OCI-LY7 (cell line): Measurements from ENCODE around the gene SUV39H2. TPM values are rescaled to one million over a fixed set of nuclear protein-coding genes. Genes with fewer than 3 reads are reported as not detected.
A peak's percentile ranks its signal among the peaks of the same experiment; 100 is the strongest.

Source experiments
- BruUV-seq: library from RNA; stranded (reverse); fragments of 400-500 nt; replicated peaks from 2 replicates; lab custom pipeline; 2021; lab: Mats Ljungman, UMichigan
- CTCF ChIA-PET: fragments of 300-600 bp; sonication (Branson Sonifier 250); formaldehyde crosslinking; loops from one replicate; lab custom pipeline; 2022; ENCODE audit warnings: antibody characterized with exemption; ENCODE audit not compliant: unreplicated experiment; lab: Charles Lee
- POLR2A ChIA-PET: fragments of 300-600 bp; sonication (Branson Sonifier 250); formaldehyde crosslinking; loops from one replicate; lab custom pipeline; 2022; ENCODE audit warnings: antibody characterized with exemption; lab: Charles Lee
- DNase-seq: peaks from one replicate; pipeline ENCODE4 v3.0.0-alpha.2; 2015; ENCODE audit warnings: low spot score
- H2AFZ ChIP-seq: fragments of 200-600 bp; sonication (generic), shearing (Covaris generic); 2 replicates; pipeline ENCODE4 v1.6.1; 2014; ENCODE audit warnings: mild to moderate bottlenecking, antibody characterized with exemption, low read length, moderate library complexity
- H3K27ac ChIP-seq: fragments of 200-600 bp; sonication (generic); 2 replicates; pipeline ENCODE4 v1.5.1; 2014; ENCODE audit warnings: mixed run types, low read depth, mild to moderate bottlenecking, moderate library complexity, low read length, inconsistent platforms; ENCODE audit not compliant: poor library complexity, severe bottlenecking
- H3K36me3 ChIP-seq: fragments of 200-600 bp; sonication (generic); 2 replicates; pipeline ENCODE4 v1.6.1; 2014; ENCODE audit warnings: mild to moderate bottlenecking, antibody characterized with exemption, low read length, moderate library complexity, mixed read lengths; ENCODE audit not compliant: insufficient read depth
- H3K4me1 ChIP-seq: fragments of 200-600 bp; sonication (generic); 2 replicates; pipeline ENCODE4 v1.5.1; 2014; ENCODE audit warnings: mild to moderate bottlenecking, low read length; ENCODE audit not compliant: insufficient read depth, poor library complexity, severe bottlenecking
- H3K4me2 ChIP-seq: fragments of 200-600 bp; sonication (generic); 2 replicates; pipeline ENCODE4 v1.6.1; 2014; ENCODE audit warnings: mild to moderate bottlenecking, low read length
- H3K4me3 ChIP-seq: fragments of 200-600 bp; sonication (generic); 2 replicates; pipeline ENCODE4 v1.5.1; 2014; ENCODE audit warnings: mild to moderate bottlenecking, low read depth, low read length; ENCODE audit not compliant: poor library complexity, severe bottlenecking
- H3K79me2 ChIP-seq: fragments of 200-600 bp; sonication (generic); 2 replicates; pipeline ENCODE4 v1.6.1; 2016; ENCODE audit warnings: low read depth, mild to moderate bottlenecking, low read length, moderate library complexity, mixed read lengths; ENCODE audit not compliant: insufficient read depth
- H3K9me2 ChIP-seq: fragments of 200-600 bp; sonication (generic); 2 replicates; pipeline ENCODE4 v1.6.1; 2016; ENCODE audit warnings: mild to moderate bottlenecking, low read length, mixed read lengths; ENCODE audit not compliant: insufficient read depth
- H3K9me3 ChIP-seq: fragments of 200-600 bp; sonication (generic); 2 replicates; pipeline ENCODE4 v1.6.1; 2014; ENCODE audit warnings: mild to moderate bottlenecking, mixed run types, low read length, mixed read lengths
- H4K20me1 ChIP-seq: fragments of 200-600 bp; sonication (generic); 2 replicates; pipeline ENCODE4 v1.6.1; 2014; ENCODE audit warnings: mild to moderate bottlenecking, antibody characterized with exemption, low read length, moderate library complexity, mixed read lengths; ENCODE audit not compliant: insufficient read depth
- EZH2phosphoT487 ChIP-seq: fragments of 200-600 bp; sonication (generic); IDR thresholded peaks from 2 replicates; pipeline ENCODE4 v1.6.1; 2018; ENCODE audit warnings: low read depth, borderline replicate concordance, mild to moderate bottlenecking, mixed run types, antibody characterized with exemption, low read length, moderate library complexity, mixed read lengths
- intact Hi-C: fragments of 100-400 bp; cut with micrococcal nuclease; formaldehyde crosslinking; loops from one replicate; pipeline ENCODE4 v1.10.0; 2022; ENCODE audit not compliant: unreplicated experiment
- total RNA-seq, 2 experiments: library from RNA; depleted of rRNA in 1 of 2; stranded (reverse); fragments of >200 nt in 1 of 2; shearing (Covaris generic) in 1 of 2; gene quantifications; 2 replicates each; pipeline ENCODE4 v1.2.3, GENCODE V29; 2014 to 2022
- TF ChIP-seq, protein P1 (sequence below): fragments of 200-600 bp; sonication (generic); conservative IDR thresholded peaks from 2 replicates; pipeline ENCODE4 v1.5.1; 2014; ENCODE audit warnings: mild to moderate bottlenecking, antibody characterized with exemption, low read length, moderate library complexity, mixed read lengths

The SUV39H2 gene
- total RNA-seq, 2 experiments from 2014 or later = 31.5 to 58.0 TPM

GRCh38 chr10:14879928-14880193, 1.2 kb downstream of the SUV39H2 start:
- intact Hi-C loops = loop anchor here (5.0 kb wide), 2 partner anchors 217 to 278 kb away; partner anchors contain the start of gene RPP38
- BruUV-seq = TSS peak; percentile 64
- CTCF ChIA-PET = interaction anchor here (0.6 kb wide), 1 partner anchor 220 kb away, joined by 3 read pairs; no protein-coding TSS in a partner anchor

DNA sequence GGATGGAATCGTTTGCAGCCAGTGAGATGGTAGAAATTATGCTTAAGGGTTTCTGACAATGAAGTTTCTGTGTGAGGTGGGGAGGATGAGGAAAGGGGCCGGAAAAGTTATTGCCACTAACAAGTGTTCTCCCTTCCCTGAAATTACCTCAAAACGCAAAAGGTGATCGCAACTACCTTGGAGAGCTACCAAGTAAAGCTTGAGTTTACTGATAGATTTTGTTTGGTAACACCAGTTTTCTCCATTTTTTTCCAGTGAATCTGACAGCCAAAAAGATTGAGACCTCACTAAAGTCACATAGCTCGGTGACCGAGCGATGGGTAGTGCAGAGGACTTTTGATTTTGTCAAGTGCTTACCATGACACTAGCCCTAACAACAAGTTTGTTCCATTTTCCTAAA, 1.6 kb downstream of the SUV39H2 start:
- H3K4me3 ChIP-seq = peak overlapping the region; percentile 88
- TF ChIP-seq, protein P1, sequence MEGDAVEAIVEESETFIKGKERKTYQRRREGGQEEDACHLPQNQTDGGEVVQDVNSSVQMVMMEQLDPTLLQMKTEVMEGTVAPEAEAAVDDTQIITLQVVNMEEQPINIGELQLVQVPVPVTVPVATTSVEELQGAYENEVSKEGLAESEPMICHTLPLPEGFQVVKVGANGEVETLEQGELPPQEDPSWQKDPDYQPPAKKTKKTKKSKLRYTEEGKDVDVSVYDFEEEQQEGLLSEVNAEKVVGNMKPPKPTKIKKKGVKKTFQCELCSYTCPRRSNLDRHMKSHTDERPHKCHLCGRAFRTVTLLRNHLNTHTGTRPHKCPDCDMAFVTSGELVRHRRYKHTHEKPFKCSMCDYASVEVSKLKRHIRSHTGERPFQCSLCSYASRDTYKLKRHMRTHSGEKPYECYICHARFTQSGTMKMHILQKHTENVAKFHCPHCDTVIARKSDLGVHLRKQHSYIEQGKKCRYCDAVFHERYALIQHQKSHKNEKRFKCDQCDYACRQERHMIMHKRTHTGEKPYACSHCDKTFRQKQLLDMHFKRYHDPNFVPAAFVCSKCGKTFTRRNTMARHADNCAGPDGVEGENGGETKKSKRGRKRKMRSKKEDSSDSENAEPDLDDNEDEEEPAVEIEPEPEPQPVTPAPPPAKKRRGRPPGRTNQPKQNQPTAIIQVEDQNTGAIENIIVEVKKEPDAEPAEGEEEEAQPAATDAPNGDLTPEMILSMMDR = no peak
- H3K9me3 ChIP-seq = no peaks in the 10 kb centered on the region
- BruUV-seq = no TSS peak
- H3K79me2 ChIP-seq = peaks cover 82% of the 10 kb centered on the region
- CTCF ChIA-PET = no interaction called here
- peaks cover 18% of the 10 kb centered on the region; the same call in 1 of the 2 replicates for H4K20me1 ChIP-seq
- H3K9me2 ChIP-seq = no peaks in the 10 kb centered on the region
- peak overlapping the region; percentile 61 for H3K27ac ChIP-seq
- no peak for DNase-seq
- peak overlapping the region; percentile 92 for H3K4me2 ChIP-seq
- peaks cover 52% of the 10 kb centered on the region for H3K36me3 ChIP-seq
- POLR2A ChIA-PET = interaction anchor here (0.9 to 4.0 kb wide), 7 partner anchors 10 to 131 kb away, joined by 3 to 23 read pairs (median 4); partner anchors contain the start of genes DCLRE1C and MEIG1
- H2AFZ ChIP-seq = no peak overlapping the region
- H3K4me1 ChIP-seq = peaks cover 42% of the 10 kb centered on the region
- intact Hi-C loops = no loop called here

More at GRCh38 chr10:14879928-14880193, 1.2 kb downstream of the SUV39H2 start:
- peaks cover 48% of the 10 kb centered on the region for H3K36me3 ChIP-seq
- peak overlapping the region; percentile 92 for H3K4me2 ChIP-seq
- H2AFZ ChIP-seq = no peak overlapping the region
- peaks cover 42% of the 10 kb centered on the region for H3K4me1 ChIP-seq
- no peak for TF ChIP-seq EZH2phosphoT487
- TF ChIP-seq, protein P1 = no peak
- H3K9me2 ChIP-seq = no peaks in the 10 kb centered on the region
- POLR2A ChIA-PET = interaction anchor here (0.9 to 4.0 kb wide), 5 partner anchors 10 to 131 kb away, joined by 3 to 23 read pairs (median 6); partner anchors contain the start of gene MEIG1
- peaks cover 18% of the 10 kb centered on the region; the same call in 1 of the 2 replicates for H4K20me1 ChIP-seq
- peak overlapping the region; percentile 88 for H3K4me3 ChIP-seq
- no peaks in the 10 kb centered on the region for H3K9me3 ChIP-seq
- peak overlapping the region; percentile 61 for H3K27ac ChIP-seq
- H3K79me2 ChIP-seq = peaks cover 78% of the 10 kb centered on the region
- peak; percentile 16 for DNase-seq

DNA sequence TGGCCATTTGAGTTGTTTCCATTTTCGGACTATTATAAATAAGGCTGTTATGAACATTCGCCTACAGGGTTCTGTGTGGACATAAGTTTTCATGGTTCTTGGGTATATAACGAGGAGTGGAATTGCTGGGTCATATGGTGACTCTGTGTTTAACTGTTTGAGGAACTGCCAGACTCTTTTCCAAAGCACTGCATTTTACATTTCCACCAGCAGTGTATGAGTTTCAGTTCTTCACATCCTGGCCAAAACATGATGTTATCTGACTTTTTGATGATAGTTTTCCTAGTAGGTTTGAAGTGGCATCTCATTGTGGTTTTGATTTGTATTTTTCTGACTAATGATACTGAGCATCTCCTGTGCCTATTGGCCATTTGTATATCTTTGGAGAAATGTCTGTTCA, 5.4 kb downstream of the SUV39H2 start:
- ChIA-PET CTCF (no interaction called here), POLR2A (no interaction called here)
- TF ChIP-seq, protein P1 = no peak
- no peak for TF ChIP-seq EZH2phosphoT487
- no peak overlapping the region for H3K4me2 ChIP-seq
- H2AFZ ChIP-seq = no peak overlapping the region
- H4K20me1 ChIP-seq = peaks cover 22% of the 10 kb centered on the region; the same call in 1 of the 2 replicates
- no TSS peak for BruUV-seq
- peaks cover 25% of the 10 kb centered on the region for H3K4me1 ChIP-seq
- H3K36me3 ChIP-seq = peaks cover 76% of the 10 kb centered on the region
- H3K79me2 ChIP-seq = peaks cover 93% of the 10 kb centered on the region
- intact Hi-C loops = no loop called here
- no peaks in the 10 kb centered on the region for H3K9me3 ChIP-seq
- no peaks in the 10 kb centered on the region for H3K9me2 ChIP-seq
- no peak for DNase-seq
- no peak overlapping the region for H3K4me3 ChIP-seq
- H3K27ac ChIP-seq = no peak overlapping the region
